ENCODE data around the gene SLC25A12.
"Not testable (repeated sequence)": the region's sequence is repeated elsewhere in the genome, so short reads cannot be mapped to it uniquely, and the experiment has no call there.

- TF ChIP-seq, protein P1, sequence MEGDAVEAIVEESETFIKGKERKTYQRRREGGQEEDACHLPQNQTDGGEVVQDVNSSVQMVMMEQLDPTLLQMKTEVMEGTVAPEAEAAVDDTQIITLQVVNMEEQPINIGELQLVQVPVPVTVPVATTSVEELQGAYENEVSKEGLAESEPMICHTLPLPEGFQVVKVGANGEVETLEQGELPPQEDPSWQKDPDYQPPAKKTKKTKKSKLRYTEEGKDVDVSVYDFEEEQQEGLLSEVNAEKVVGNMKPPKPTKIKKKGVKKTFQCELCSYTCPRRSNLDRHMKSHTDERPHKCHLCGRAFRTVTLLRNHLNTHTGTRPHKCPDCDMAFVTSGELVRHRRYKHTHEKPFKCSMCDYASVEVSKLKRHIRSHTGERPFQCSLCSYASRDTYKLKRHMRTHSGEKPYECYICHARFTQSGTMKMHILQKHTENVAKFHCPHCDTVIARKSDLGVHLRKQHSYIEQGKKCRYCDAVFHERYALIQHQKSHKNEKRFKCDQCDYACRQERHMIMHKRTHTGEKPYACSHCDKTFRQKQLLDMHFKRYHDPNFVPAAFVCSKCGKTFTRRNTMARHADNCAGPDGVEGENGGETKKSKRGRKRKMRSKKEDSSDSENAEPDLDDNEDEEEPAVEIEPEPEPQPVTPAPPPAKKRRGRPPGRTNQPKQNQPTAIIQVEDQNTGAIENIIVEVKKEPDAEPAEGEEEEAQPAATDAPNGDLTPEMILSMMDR (IDR thresholded peaks at IDR 0.05), result not testable (repeated sequence)
- not testable (repeated sequence) for TF ChIP-seq POLR2A, POLR2AphosphoS5 (IDR thresholded peaks at IDR 0.05)
Observed at GRCh38 chr2:171758762-171759161, 135.3 kb downstream of the SLC25A12 start.
